Measurements from ENCODE around the gene ANKRD29. TPM values are rescaled to one million over a fixed set of nuclear protein-coding genes. Genes with fewer than 3 reads are reported as not detected.
A peak's percentile ranks its signal among the peaks of the same experiment; 100 is the strongest.

The ANKRD29 gene
- 100 to 1,000 TPM in 1 of 5 donors, 10 to 100 TPM in 2, 1 to 10 TPM in 2; 1.2 to 150 (median 10.1) TPM for total RNA-seq
- polyA plus RNA-seq = 10 to 100 TPM in 2 of 3 donors, 1 to 10 TPM in 1; 8.2 to 16.5 (median 13.2) TPM
- long read RNA-seq, donor 1, partial matches to known transcripts = 0 of 1 reads
- long read RNA-seq, donor 1, other reads (novel, unspliced or antisense) = 0 of 1 reads
- long read RNA-seq, donor 2, partial matches to known transcripts = 0 of 2 reads
- long read RNA-seq, donor 2, other reads (novel, unspliced or antisense) = 0 of 2 reads
- long read RNA-seq, donor 3, partial matches to known transcripts = 0 of 1 reads
- long read RNA-seq, donor 3, other reads (novel, unspliced or antisense) = 0 of 1 reads
- long read RNA-seq, donor 4 = 0 reads
- long read RNA-seq, donor 5 = 0 reads
- long read RNA-seq, donor 6, partial matches to known transcripts = 0 of 3 reads
- long read RNA-seq, donor 6, other reads (novel, unspliced or antisense) = 0 of 3 reads
- long read RNA-seq, donor 7, partial matches to known transcripts = 0 of 1 reads
- long read RNA-seq, donor 7, other reads (novel, unspliced or antisense) = 0 of 1 reads
- long read RNA-seq, donor 8, partial matches to known transcripts = 0 of 3 reads
- long read RNA-seq, donor 8, other reads (novel, unspliced or antisense) = 0 of 3 reads
- long read RNA-seq, donor 9 = 0 reads
- long read RNA-seq, donor 10, partial matches to known transcripts = 0 of 1 reads
- long read RNA-seq, donor 10, other reads (novel, unspliced or antisense) = 0 of 1 reads

GRCh38 chr18:23662309-23663263, at the start of gene ANKRD29:
Gene ANKRD29 (minus strand): TSS chr18:23662911. CDS start chr18:23662730, 181 bp downstream.
- peak; percentile 51 to 81 for DNase-seq
- H3K9me3 ChIP-seq = no peaks in the 10 kb centered on the region
- peak within 1 kb of the TSS; percentile 58 to 66 (median 61) for H3K4me3 ChIP-seq
- intact Hi-C loops (cut with DNase I; ENCODE audit: low total_unique reads) = no loop called here
- peak within 1 kb of the TSS in 4 of 5 donors; percentile 59 to 79 (median 65) for H3K27ac ChIP-seq
- TF ChIP-seq CTCF (IDR thresholded peaks at IDR 0.05) (no peak), POLR2A (IDR thresholded peaks at IDR 0.05) (no peak), EP300 (IDR thresholded peaks at IDR 0.05) (no peak), POLR2AphosphoS5 (IDR thresholded peaks at IDR 0.05) (no peak)
- H3K36me3 ChIP-seq = no peaks in the 10 kb centered on the region
- 1 to 3% (median 2%) methylated on average over 15 to 85 of the region's 86 CpGs for WGBS, 5 donors
- peaks cover 0 to 20% (median 9%) of the 10 kb centered on the region in 4 donors for H3K4me1 ChIP-seq
- H3K27me3 ChIP-seq = peaks cover 0 to 32% (median 12%) of the 10 kb centered on the region in 3 donors

GRCh38 chr18:23712445-23712844, 49.7 kb upstream of the ANKRD29 start:
- Histone ChIP-seq H3K9me3 (peaks cover 0 to 1% (median under 1%) of the 10 kb centered on the region in 4 donors), H3K4me1 (peaks cover 0 to 18% (median 2%) of the 10 kb centered on the region in 4 donors), H3K27me3 (no peaks in the 10 kb centered on the region), H3K4me3 (no peak overlapping the region), H3K36me3 (no peaks in the 10 kb centered on the region), H3K27ac (no peak overlapping the region)
- peak in 1 of 2 donors; percentile 20 for DNase-seq
- TF ChIP-seq CTCF (IDR thresholded peaks at IDR 0.05) (no peak), POLR2A (IDR thresholded peaks at IDR 0.05) (no peak), EP300 (IDR thresholded peaks at IDR 0.05) (no peak), POLR2AphosphoS5 (IDR thresholded peaks at IDR 0.05) (no peak)
- WGBS, 5 donors = 58 to 83% (median 70%) methylated on average over 3 of the region's 3 CpGs
- intact Hi-C loops (cut with DNase I; ENCODE audit: low total_unique reads) = no loop called here

GRCh38 chr18:23711426-23711825, 48.7 kb upstream of the ANKRD29 start:
- intact Hi-C loops (cut with DNase I; ENCODE audit: low total_unique reads) = no loop called here
- no peak overlapping the region for H3K4me3 ChIP-seq
- no peak overlapping the region for H3K27ac ChIP-seq
- 71 to 89% (median 81%) methylated on average over 1 of the region's 1 CpG for WGBS, 5 donors
- H3K27me3 ChIP-seq = no peaks in the 10 kb centered on the region
- H3K36me3 ChIP-seq = no peaks in the 10 kb centered on the region
- no peak for TF ChIP-seq POLR2AphosphoS5 (IDR thresholded peaks at IDR 0.05)
- no peak for TF ChIP-seq POLR2A (IDR thresholded peaks at IDR 0.05)
- no peak for TF ChIP-seq EP300 (IDR thresholded peaks at IDR 0.05)
- no peak for TF ChIP-seq CTCF (IDR thresholded peaks at IDR 0.05)
- peaks cover 0 to 8% (median 7%) of the 10 kb centered on the region in 4 donors for H3K9me3 ChIP-seq
- H3K4me1 ChIP-seq = peaks cover 0 to 18% (median 2%) of the 10 kb centered on the region in 4 donors
- no peak for DNase-seq

All from stomach (tissue), 19 donors.